ENCODE data around the gene ATP6V1G2.

Gene ATP6V1G2

DNA sequence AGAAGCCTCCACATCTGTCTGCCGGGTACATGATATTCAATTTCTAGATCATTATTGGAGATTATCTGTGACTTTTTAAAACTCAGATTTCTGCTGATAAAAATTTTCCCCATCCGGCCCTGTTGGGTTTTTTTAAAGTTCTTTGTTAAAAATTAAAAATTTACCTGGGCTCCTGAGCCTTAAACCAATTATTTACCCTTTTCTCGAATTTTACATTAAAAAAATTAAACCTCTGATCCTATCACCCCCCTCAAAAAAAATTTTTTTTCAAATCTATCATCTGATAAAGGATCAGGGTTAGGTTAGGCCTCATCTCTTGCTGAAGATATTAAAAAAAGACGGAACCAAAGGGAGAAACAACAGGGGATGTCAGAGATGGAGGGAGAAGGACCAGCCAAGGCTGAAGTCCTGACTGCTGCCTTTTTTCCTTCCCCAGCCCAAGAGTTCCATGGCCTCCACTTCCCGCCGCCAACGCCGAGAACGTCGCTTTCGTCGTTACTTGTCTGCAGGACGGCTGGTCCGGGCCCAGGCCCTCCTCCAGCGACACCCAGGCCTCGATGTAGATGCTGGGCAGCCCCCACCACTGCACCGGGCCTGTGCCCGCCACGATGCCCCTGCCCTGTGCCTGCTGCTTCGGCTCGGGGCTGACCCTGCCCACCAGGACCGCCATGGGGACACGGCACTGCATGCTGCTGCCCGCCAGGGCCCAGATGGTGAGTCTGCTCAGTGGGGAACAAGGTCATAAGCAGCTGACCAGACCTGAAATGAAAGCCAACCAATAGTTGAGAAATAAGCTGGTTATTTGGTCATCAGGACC, 1.5 kb upstream of the ATP6V1G2 start:
- TF ChIP-seq, protein P1, sequence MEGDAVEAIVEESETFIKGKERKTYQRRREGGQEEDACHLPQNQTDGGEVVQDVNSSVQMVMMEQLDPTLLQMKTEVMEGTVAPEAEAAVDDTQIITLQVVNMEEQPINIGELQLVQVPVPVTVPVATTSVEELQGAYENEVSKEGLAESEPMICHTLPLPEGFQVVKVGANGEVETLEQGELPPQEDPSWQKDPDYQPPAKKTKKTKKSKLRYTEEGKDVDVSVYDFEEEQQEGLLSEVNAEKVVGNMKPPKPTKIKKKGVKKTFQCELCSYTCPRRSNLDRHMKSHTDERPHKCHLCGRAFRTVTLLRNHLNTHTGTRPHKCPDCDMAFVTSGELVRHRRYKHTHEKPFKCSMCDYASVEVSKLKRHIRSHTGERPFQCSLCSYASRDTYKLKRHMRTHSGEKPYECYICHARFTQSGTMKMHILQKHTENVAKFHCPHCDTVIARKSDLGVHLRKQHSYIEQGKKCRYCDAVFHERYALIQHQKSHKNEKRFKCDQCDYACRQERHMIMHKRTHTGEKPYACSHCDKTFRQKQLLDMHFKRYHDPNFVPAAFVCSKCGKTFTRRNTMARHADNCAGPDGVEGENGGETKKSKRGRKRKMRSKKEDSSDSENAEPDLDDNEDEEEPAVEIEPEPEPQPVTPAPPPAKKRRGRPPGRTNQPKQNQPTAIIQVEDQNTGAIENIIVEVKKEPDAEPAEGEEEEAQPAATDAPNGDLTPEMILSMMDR (IDR thresholded peaks at IDR 0.05; ENCODE audit: extremely low read depth, insufficient read depth, missing control alignments) = no peak
- no peak for DNase-seq (ENCODE audit: low spot score)
- in situ Hi-C loops (cut with MboI; ENCODE audit: low pct_unique_long_range_greater_than_20kb, low sequenced_read_pairs, unreplicated experiment) = no loop called here

DNA sequence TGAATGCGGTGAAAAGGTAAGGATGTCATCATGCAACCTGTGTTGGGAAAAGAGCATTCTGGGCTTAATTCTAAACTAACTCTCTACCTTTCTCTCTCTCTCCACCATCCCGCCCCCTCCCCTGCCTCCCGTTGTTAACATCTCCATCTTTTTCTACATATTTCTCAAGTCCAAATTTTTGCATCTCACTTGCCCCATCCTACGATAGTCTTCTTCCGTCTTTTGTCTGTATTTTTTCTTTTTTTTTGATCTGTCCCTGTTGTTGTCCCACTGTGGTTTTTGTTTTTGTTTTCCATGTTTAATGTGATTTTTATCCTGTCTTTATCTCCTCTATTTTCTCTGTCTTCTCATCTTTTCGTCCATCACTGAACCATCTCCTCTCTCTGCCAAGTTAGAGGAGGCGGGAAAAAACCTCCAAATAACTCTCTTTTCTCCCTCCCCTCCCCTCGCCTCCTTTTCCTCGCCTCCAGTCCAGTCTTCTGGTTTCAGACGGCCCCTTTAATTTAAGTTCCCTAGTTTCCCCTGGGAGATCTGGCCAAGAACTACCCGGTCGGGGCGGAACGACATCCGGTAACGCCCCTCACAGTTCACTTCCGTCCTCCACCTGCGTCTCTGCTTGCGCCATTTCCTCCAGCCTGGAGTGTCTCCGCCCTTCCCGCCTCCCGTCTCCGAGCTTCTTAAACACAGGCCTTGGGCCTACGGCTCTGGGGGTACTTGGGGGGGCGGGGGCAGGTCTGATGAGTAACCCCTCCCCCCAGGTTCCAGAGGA, 734 bp upstream of the ATP6V1G2 start, which contains the start of gene NFKBIL1:
TSS of gene NFKBIL1 (plus strand) at position 651 of the 769 bp plus-strand sequence. CDS start at position 738, 87 bp downstream.
- DNase-seq (ENCODE audit: low spot score) = peak; percentile 88
- in situ Hi-C loops (cut with MboI; ENCODE audit: low pct_unique_long_range_greater_than_20kb, low sequenced_read_pairs, unreplicated experiment) = no loop called here
- TF ChIP-seq, protein P1 (IDR thresholded peaks at IDR 0.05; ENCODE audit: extremely low read depth, insufficient read depth, missing control alignments) = no peak

GRCh38 chr6:31545291-31545690, 1.1 kb downstream of the ATP6V1G2 start:
- no peak for DNase-seq (ENCODE audit: low spot score)
- in situ Hi-C loops (cut with MboI; ENCODE audit: low pct_unique_long_range_greater_than_20kb, low sequenced_read_pairs, unreplicated experiment) = no loop called here
- TF ChIP-seq, protein P1 (IDR thresholded peaks at IDR 0.05; ENCODE audit: extremely low read depth, insufficient read depth, missing control alignments) = no peak

GRCh38 chr6:31544676-31545075, 1.7 kb downstream of the ATP6V1G2 start:
- DNase-seq (ENCODE audit: low spot score) = no peak

DNA sequence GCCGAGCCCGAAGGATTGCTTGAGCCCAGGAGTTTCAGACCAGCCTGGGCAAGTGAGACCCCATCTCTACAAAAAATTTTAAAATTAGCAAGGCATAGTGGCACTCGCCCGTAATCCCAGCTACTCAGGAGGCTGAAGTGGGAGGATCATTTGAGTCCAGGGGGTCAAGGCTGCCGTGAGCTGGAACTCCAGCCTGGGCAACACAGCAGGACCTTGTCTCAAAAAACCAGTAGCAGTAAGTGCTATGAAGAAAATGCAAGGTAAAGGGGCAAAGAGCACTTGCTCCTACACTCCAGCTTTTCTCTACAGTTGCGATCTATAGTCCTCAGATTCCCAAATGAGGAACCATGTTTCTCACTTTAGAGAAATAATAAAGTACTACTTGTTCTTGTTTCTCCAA, 2.8 kb downstream of the ATP6V1G2 start:
- in situ Hi-C loops (cut with MboI; ENCODE audit: low pct_unique_long_range_greater_than_20kb, low sequenced_read_pairs, unreplicated experiment) = no loop called here
- no peak for DNase-seq (ENCODE audit: low spot score)
- TF ChIP-seq, protein P1 (IDR thresholded peaks at IDR 0.05; ENCODE audit: extremely low read depth, insufficient read depth, missing control alignments) = no peak

More at GRCh38 chr6:31544676-31545075, 1.7 kb downstream of the ATP6V1G2 start:
- TF ChIP-seq, protein P1 (IDR thresholded peaks at IDR 0.05; ENCODE audit: extremely low read depth, insufficient read depth, missing control alignments) = no peak
- in situ Hi-C loops (cut with MboI; ENCODE audit: low pct_unique_long_range_greater_than_20kb, low sequenced_read_pairs, unreplicated experiment) = no loop called here

DNA sequence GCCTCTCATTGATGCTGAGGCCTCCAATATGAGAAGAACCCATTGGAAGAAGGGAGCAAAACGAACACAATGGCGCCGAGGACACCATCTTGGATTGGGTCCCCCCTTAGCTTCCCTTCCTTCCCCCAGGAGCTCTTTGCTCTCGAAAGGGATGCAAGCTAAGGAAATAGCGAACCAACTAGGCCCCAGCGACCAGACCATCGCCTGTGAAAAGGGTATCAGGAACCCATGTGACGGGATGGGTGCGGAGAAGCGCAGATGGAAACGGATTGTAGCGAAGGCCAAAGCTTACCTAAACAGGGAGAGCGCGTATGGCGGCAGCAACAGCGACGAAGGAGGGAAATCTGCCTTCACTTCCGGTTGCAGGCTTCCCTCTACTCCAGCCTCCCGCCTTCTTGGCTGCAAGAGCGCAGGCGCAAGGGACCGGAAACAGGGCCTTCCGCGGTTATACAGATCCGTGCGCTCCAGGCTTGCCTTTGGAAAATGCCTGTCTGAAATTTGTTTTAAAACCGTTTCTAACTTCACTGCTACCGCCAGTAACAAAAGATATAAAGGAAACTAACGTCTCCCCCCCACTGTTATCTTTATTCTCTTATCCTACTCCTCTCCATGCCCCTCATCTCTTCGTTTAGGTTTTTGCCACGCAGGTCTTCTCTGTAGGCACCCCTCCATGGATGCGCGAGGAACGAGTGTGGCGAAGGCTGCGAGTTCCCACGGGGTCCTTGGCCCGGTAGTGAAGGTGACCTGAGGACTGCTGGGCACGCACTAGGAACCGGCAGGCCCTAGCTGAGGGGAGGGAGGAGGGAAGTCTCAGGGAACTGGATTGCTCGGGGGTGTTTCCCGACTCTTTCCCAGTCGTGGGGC, 4.5 kb downstream of the ATP6V1G2 start, which contains the start of gene DDX39B:
TSS of gene DDX39B (minus strand) at position 346 of the 864 bp plus-strand sequence. CDS start 1,471 bp downstream, outside the sequence.
- TF ChIP-seq, protein P1 (IDR thresholded peaks at IDR 0.05; ENCODE audit: extremely low read depth, insufficient read depth, missing control alignments) = no peak
- DNase-seq (ENCODE audit: low spot score) = peak; percentile 92
- in situ Hi-C loops (cut with MboI; ENCODE audit: low pct_unique_long_range_greater_than_20kb, low sequenced_read_pairs, unreplicated experiment) = no loop called here

Data from GM13977 (cell line).